ENCODE results near the gene CHST3. TPM values are rescaled to one million over a fixed set of nuclear protein-coding genes. Genes with fewer than 3 reads are reported as not detected.

Gene CHST3
- polyA plus RNA-seq, 1 experiment: 20.9 TPM

DNA sequence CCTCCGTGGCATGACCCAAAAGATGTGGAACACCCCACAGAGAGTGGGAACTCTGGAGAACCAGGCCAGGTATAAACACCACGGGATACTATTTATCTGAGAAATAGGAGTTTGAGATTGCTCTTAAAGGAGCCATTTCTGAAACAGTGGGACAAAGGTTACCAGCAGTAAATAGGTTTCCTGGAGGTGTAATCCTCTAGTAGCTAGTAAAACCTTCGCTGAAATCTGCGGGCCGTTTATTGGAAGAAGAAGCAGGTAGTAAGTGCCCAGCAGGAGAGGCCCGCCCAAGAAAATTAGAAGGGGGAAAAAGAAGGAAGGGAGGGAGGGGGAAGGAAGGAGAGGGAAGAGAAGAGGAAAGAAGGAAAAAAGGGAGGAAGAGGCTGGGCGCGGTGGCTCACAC lies 51.6 kb downstream of the CHST3 start:
- CTCF ChIA-PET: no interaction called here
- TF ChIP-seq, protein P1, sequence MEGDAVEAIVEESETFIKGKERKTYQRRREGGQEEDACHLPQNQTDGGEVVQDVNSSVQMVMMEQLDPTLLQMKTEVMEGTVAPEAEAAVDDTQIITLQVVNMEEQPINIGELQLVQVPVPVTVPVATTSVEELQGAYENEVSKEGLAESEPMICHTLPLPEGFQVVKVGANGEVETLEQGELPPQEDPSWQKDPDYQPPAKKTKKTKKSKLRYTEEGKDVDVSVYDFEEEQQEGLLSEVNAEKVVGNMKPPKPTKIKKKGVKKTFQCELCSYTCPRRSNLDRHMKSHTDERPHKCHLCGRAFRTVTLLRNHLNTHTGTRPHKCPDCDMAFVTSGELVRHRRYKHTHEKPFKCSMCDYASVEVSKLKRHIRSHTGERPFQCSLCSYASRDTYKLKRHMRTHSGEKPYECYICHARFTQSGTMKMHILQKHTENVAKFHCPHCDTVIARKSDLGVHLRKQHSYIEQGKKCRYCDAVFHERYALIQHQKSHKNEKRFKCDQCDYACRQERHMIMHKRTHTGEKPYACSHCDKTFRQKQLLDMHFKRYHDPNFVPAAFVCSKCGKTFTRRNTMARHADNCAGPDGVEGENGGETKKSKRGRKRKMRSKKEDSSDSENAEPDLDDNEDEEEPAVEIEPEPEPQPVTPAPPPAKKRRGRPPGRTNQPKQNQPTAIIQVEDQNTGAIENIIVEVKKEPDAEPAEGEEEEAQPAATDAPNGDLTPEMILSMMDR (IDR thresholded peaks at IDR 0.05; ENCODE audit: insufficient read depth, low read depth, low read length): no peak
- Histone ChIP-seq H3K4me3 (ENCODE audit: low read depth, low read length) (no peak overlapping the region), H3K36me3 (ENCODE audit: control insufficient read depth, insufficient read depth, low read length) (no peaks in the 10 kb centered on the region), H3K27me3 (ENCODE audit: control insufficient read depth, insufficient read depth, low read length) (no peaks in the 10 kb centered on the region)
- no peak for DNase-seq (ENCODE audit: low read depth)
- POLR2A ChIA-PET: no interaction called here

DNA sequence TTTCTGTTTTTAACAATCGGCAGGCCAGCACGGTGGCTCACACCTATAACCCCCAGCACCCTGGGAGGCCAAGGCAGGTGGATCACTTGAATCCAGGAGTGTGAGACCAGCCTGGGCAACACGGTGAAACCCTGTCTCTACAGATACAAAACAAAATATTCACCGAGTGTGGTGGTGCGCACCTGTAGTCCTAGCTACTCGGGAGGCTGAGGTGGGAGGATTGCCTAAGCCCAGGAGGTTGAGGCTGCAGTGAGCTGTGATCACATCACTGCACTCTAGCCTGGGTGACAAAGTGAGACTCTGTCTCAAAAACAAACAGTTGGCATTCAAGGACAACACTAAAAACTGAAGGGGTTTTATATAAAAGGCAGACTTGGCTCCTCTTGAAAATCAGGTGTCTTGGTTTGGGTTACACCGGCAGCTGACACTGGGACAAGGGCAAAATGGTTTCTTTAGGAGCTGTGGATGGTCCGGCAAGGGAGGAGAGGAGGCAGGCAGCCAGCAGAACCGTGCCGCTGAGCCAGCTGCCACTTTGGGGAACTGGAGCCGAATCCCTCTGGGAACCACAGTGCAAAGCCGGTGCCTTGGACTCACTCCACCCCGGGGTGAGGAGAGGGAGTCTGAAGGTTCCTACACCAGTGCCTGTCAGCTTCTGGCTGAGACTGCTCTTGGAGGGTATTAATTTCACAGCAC lies 52.6 kb downstream of the CHST3 start:
- TF ChIP-seq, protein P1 (IDR thresholded peaks at IDR 0.05; ENCODE audit: insufficient read depth, low read depth, low read length): no peak
- no peaks in the 10 kb centered on the region for H3K36me3 ChIP-seq (ENCODE audit: control insufficient read depth, insufficient read depth, low read length)
- ChIA-PET POLR2A (interaction anchor here (0.6 kb wide), 1 partner anchor 32 kb away, joined by 5 read pairs; no protein-coding TSS in a partner anchor), CTCF (interaction anchor here (1.0 to 1.6 kb wide), 4 partner anchors 8 to 61 kb away, joined by 3 to 5 read pairs (median 3); no protein-coding TSS in a partner anchor)
- H3K4me3 ChIP-seq (ENCODE audit: low read depth, low read length): no peak overlapping the region
- H3K27me3 ChIP-seq (ENCODE audit: control insufficient read depth, insufficient read depth, low read length): no peaks in the 10 kb centered on the region
- DNase-seq (ENCODE audit: low read depth): no peak

DNA sequence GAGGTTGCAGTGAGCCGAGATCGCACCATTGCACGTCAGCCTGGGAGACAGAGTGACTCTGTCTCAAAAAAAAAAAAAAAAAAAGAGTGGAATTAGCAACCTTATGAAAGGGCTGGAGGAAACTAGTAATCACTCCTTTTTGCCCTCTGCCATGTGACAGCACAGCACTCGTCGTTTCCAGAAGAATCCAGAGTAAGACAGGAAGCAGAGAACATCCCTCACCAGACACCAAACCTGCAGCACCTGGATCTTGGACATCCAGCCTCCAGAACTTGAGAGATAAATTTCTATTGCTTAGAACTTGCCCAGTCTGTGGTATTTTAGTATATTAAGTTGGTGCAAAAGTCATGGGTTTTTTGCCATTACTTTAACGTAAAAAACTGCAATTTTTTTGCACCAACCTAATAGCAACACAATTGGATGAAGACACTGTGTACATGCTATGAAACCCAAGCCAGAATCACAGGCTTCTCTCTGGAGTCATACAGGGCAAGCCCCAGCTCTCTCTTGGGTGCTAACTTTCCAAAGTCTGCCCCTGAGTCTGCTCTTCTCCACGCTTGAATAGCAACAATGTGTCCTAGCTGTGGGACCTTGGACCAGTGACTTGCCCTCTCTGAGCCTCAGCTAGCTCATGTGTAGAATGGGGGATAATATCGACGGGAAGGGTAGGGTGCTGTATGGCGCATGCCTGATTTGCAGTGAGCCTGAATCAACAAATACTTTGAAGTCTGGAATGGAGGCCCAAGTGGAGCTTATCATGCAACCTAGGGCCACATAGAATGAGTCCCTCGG lies 55.1 kb downstream of the CHST3 start:
- ChIA-PET POLR2A (no interaction called here), CTCF (no interaction called here)
- DNase-seq (ENCODE audit: low read depth): no peak
- Histone ChIP-seq H3K36me3 (ENCODE audit: control insufficient read depth, insufficient read depth, low read length) (no peaks in the 10 kb centered on the region), H3K27me3 (ENCODE audit: control insufficient read depth, insufficient read depth, low read length) (no peaks in the 10 kb centered on the region), H3K4me3 (ENCODE audit: low read depth, low read length) (no peak overlapping the region)
- TF ChIP-seq, protein P1 (IDR thresholded peaks at IDR 0.05; ENCODE audit: insufficient read depth, low read depth, low read length): no peak

DNA sequence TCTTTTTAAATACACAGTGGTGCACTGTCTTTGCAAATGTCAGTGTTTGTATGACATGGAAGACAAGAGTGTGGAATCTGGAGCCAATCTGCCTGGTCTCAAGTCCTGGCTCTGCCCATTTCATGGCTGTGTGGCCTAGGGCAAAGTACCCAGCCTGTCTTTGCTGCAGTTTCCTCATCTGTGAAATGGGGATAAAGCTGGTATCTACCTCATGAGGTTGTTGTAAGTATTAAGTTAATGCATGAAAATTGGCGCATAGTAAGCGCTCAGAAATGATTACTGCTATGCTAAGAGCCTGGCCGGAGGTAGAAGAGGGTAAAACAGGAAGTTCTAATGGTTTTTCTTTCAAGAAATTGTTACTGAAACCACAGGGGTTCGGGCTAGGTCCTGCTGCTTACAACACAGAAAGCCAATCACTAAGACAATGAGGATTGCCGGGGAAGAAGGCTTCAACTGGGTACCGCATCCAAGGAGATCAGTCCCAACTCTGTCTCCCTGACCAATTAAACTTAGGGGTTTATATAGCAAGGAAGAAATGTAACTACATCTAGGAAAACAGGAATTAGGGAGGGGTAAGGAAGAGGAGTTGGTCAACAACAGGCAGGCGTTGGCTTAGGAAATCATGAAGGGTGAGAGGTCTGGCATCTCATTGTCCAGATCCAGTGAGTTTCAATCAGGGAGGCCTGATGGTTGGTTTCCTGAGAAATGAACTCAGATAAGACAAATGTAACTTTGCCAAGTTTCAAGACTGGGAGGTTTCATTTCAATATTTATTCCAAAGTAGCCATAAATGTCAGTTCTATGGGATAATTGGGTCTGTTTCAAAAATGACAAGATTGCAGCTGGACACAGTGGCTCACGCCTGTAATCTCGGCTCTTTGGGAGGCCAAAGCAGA lies 57.0 kb downstream of the CHST3 start:
- no peak for DNase-seq (ENCODE audit: low read depth)
- H3K36me3 ChIP-seq (ENCODE audit: control insufficient read depth, insufficient read depth, low read length): no peaks in the 10 kb centered on the region
- TF ChIP-seq, protein P1 (IDR thresholded peaks at IDR 0.05; ENCODE audit: insufficient read depth, low read depth, low read length): no peak
- CTCF ChIA-PET: no interaction called here
- 0 out of 2 replicates have a peak, but pooled peaks cover 2% of the 10 kb centered on the region for H3K27me3 ChIP-seq (ENCODE audit: control insufficient read depth, insufficient read depth, low read length)
- POLR2A ChIA-PET: no interaction called here
- no peak overlapping the region for H3K4me3 ChIP-seq (ENCODE audit: low read depth, low read length)
